Caco-2 (cell line): ENCODE data around the gene SCRN1. TPM values are rescaled to one million over a fixed set of nuclear protein-coding genes. Genes with fewer than 3 reads are reported as not detected.

Experiments
- BruUV-seq: library from RNA; stranded (reverse); fragments of 400-500 nt; replicated peaks from 2 replicates; lab custom pipeline; 2021; lab: Mats Ljungman, UMichigan
- CTCF ChIA-PET: fragments of 300-600 bp; sonication (Branson Sonifier 250); formaldehyde crosslinking; loops from one replicate; lab custom pipeline; 2022; ENCODE audit warnings: antibody characterized with exemption; lab: Charles Lee
- POLR2A ChIA-PET: fragments of 300-600 bp; sonication (Branson Sonifier 250); formaldehyde crosslinking; loops from one replicate; lab custom pipeline; 2022; ENCODE audit warnings: antibody characterized with exemption; lab: Charles Lee
- DNase-seq, 2 experiments: peaks; one replicate each; pipeline versions ENCODE4 v3.0.0 to v3.0.0-alpha.2; 2020 to 2022
- H3K27me3 ChIP-seq: replicated peaks from 2 replicates; pipeline ENCODE4 v1.6.0; 2011; ENCODE audit warnings: low read length; ENCODE audit not compliant: control insufficient read depth, insufficient read depth
- H3K36me3 ChIP-seq: 2 replicates; pipeline ENCODE4 v1.5.1; 2011; ENCODE audit warnings: low read length; ENCODE audit not compliant: control insufficient read depth, insufficient read depth
- H3K4me1 ChIP-seq: fragments of 250-450 bp; sonication (Bioruptor Pico); 2 replicates; pipeline ENCODE4 v1.5.1; 2020; ENCODE audit warnings: mild to moderate bottlenecking
- H3K4me3 ChIP-seq: 2 replicates; pipeline ENCODE4 v1.5.1; 2011; ENCODE audit warnings: low read depth, mild to moderate bottlenecking, control low read depth, low read length
- H3K9me3 ChIP-seq: fragments of 250-450 bp; sonication (Bioruptor Pico); 2 replicates; pipeline ENCODE4 v1.5.1; 2020; ENCODE audit warnings: mild to moderate bottlenecking, moderate library complexity
- H3K27ac Mint-ChIP-seq: one replicate; pipeline ENCODE4 v1.8.0; 2022; ENCODE audit warnings: mixed read lengths; ENCODE audit not compliant: unreplicated experiment
- H3K27me3 Mint-ChIP-seq: one replicate; pipeline ENCODE4 v1.8.0; 2022; ENCODE audit warnings: mixed read lengths; ENCODE audit not compliant: insufficient read depth, unreplicated experiment
- H3K36me3 Mint-ChIP-seq: one replicate; pipeline ENCODE4 v1.8.0; 2022; ENCODE audit warnings: mild to moderate bottlenecking, mixed read lengths; ENCODE audit not compliant: insufficient read depth, unreplicated experiment
- H3K4me1 Mint-ChIP-seq: one replicate; pipeline ENCODE4 v1.8.0; 2022; ENCODE audit warnings: low read depth, mixed read lengths; ENCODE audit not compliant: unreplicated experiment
- H3K4me3 Mint-ChIP-seq: one replicate; pipeline ENCODE4 v1.8.0; 2022; ENCODE audit warnings: mild to moderate bottlenecking, moderate library complexity, mixed read lengths; ENCODE audit not compliant: unreplicated experiment
- H3K9me3 Mint-ChIP-seq: one replicate; pipeline ENCODE4 v1.8.0; 2022; ENCODE audit warnings: mixed read lengths; ENCODE audit not compliant: unreplicated experiment
- intact Hi-C: fragments of 100-400 bp; cut with micrococcal nuclease; formaldehyde crosslinking; loops from one replicate; pipeline ENCODE4 v1.10.0; 2022; ENCODE audit not compliant: unreplicated experiment
- total RNA-seq: library from RNA; stranded (reverse); gene quantifications from 2 replicates; pipeline ENCODE4 v1.2.3, GENCODE V29; 2022
- TF ChIP-seq, protein P1 (sequence below), 2 experiments: fragments of 200-600 bp in 1 of 2; IDR thresholded peaks; 1 replicate in 1 of 2; 2 replicates in 1 of 2; pipeline versions ENCODE4 v1.5.1 to v1.8.0; 2011 to 2022; ENCODE audit warnings: antibody characterized with exemption in 1 of 2, control low read depth in 1 of 2, inconsistent platforms in 1 of 2, low read depth in 1 of 2, low read length in 1 of 2, mild to moderate bottlenecking in 1 of 2, moderate library complexity in 1 of 2; ENCODE audit not compliant: insufficient read depth in 1 of 2, severe bottlenecking in 1 of 2, unreplicated experiment in 1 of 2

Gene SCRN1
- total RNA-seq, 1 experiment from 2014 or later: 92.9 TPM

DNA sequence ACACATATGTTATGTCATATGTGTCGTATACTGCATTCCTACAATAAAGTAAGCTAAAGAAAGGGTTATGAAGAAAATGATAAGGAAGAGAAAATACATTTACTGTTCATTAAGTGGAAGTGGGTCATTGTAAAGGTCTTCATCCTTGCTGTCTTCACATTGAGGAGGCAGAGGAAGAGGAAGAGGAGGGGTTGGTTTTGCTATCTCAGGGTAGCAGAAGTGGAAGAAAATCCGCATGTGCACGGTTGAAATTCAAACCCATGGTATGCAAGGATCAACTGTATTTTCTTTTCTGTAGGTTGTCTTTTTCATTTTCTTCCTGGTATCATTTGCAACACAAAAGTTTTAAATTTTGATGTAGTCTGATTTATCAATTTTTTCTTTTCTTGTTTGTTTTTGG lies 44.9 kb upstream of the SCRN1 start:
- H3K9me3 Mint-ChIP-seq: no peaks in the 10 kb centered on the region
- no peak overlapping the region for H3K27ac Mint-ChIP-seq
- no peaks in the 10 kb centered on the region for H3K36me3 ChIP-seq
- BruUV-seq: no TSS peak
- ChIA-PET POLR2A (no interaction called here), CTCF (interaction anchor here (1.2 kb wide), 1 partner anchor 27 kb away, joined by 4 read pairs; no protein-coding TSS in a partner anchor)
- H3K36me3 Mint-ChIP-seq: peaks cover 13% of the 10 kb centered on the region
- intact Hi-C loops: no loop called here
- H3K27me3 Mint-ChIP-seq: no peaks in the 10 kb centered on the region
- no peak overlapping the region for H3K4me3 ChIP-seq
- H3K4me1 ChIP-seq: peaks cover under 1% of the 10 kb centered on the region; the same call in 1 of the 2 replicates
- H3K4me1 Mint-ChIP-seq: peaks cover 8% of the 10 kb centered on the region
- no peak overlapping the region for H3K4me3 Mint-ChIP-seq
- TF ChIP-seq, protein P1, sequence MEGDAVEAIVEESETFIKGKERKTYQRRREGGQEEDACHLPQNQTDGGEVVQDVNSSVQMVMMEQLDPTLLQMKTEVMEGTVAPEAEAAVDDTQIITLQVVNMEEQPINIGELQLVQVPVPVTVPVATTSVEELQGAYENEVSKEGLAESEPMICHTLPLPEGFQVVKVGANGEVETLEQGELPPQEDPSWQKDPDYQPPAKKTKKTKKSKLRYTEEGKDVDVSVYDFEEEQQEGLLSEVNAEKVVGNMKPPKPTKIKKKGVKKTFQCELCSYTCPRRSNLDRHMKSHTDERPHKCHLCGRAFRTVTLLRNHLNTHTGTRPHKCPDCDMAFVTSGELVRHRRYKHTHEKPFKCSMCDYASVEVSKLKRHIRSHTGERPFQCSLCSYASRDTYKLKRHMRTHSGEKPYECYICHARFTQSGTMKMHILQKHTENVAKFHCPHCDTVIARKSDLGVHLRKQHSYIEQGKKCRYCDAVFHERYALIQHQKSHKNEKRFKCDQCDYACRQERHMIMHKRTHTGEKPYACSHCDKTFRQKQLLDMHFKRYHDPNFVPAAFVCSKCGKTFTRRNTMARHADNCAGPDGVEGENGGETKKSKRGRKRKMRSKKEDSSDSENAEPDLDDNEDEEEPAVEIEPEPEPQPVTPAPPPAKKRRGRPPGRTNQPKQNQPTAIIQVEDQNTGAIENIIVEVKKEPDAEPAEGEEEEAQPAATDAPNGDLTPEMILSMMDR (IDR thresholded peaks at IDR 0.05; ENCODE audit: insufficient read depth in 1 of 2, low read depth in 1 of 2, low read length in 1 of 2, severe bottlenecking in 1 of 2, unreplicated experiment in 1 of 2): no peak
- H3K27me3 ChIP-seq: no peaks in the 10 kb centered on the region
- no peaks in the 10 kb centered on the region for H3K9me3 ChIP-seq
- DNase-seq: no peak

DNA sequence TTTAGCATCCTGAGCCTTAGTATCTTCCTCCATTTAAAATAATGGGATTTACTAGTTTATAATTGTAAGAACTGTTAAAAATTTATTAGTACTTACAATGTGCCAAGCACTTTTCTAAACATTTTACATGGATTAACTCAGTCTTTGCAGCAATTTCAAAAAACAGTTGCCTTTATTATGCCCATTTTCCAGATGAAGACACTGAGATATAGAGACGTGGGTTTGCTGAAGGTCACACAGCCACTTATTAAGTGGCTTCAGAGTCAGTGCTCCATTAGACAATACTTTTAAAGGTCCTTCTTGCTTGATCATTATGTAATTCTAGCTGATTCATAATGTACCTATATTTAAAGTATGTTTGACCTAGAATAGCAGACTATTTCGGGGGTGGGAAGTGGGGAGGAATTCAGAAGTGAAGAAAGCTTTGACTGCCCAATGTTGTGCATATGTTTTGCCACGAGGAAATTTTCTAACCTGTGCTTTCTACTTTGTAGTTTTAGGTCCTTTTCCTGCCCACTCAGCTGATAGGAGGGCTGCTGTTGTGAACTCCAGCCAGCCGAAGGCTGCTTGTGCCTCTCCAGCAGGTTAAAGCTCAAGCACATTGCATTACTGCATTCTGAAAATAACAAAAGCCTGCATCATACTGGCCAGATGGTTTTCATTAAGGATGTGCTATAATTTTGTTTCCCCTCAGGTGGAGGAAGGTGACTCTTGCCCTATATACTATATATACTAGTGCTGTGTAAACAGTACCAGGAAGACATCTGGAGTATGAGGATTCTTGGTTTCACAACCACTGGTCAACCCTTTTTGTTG lies 42.9 kb upstream of the SCRN1 start:
- Mint-ChIP-seq H3K4me3 (no peak overlapping the region), H3K9me3 (no peaks in the 10 kb centered on the region), H3K4me1 (peaks cover 4% of the 10 kb centered on the region), H3K27me3 (no peaks in the 10 kb centered on the region), H3K36me3 (peaks cover 19% of the 10 kb centered on the region), H3K27ac (no peak overlapping the region)
- CTCF ChIA-PET: no interaction called here
- Histone ChIP-seq H3K36me3 (no peaks in the 10 kb centered on the region), H3K4me1 (no peaks in the 10 kb centered on the region; the same call in 1 of the 2 replicates), H3K9me3 (no peaks in the 10 kb centered on the region), H3K4me3 (no peak overlapping the region), H3K27me3 (no peaks in the 10 kb centered on the region)
- no TSS peak for BruUV-seq
- intact Hi-C loops: no loop called here
- DNase-seq: no peak
- POLR2A ChIA-PET: no interaction called here
- TF ChIP-seq, protein P1 (IDR thresholded peaks at IDR 0.05; ENCODE audit: insufficient read depth in 1 of 2, low read depth in 1 of 2, low read length in 1 of 2, severe bottlenecking in 1 of 2, unreplicated experiment in 1 of 2): no peak

DNA sequence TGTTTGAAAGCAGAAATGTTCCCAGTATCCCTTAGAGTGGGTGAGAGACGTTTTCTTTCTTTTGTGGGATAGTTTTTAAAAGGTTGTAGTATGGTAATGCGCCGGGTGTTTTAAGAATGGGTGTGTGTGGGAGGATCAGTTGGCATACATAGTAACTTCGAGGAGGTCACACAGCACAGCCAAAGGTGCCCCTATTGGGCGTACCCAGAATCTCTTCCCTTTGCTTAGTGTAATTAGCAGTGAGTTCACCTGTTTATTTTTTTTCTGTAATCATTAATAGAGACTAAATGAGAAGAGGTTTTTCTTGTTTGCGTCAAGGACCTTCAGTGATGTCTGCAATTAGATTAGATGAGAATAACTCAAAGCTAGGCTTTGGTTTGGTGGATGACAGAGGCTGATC lies 40.1 kb upstream of the SCRN1 start:
- Histone ChIP-seq H3K4me3 (peak overlapping the region; percentile 89), H3K9me3 (no peaks in the 10 kb centered on the region), H3K4me1 (peaks cover 8% of the 10 kb centered on the region), H3K27me3 (no peaks in the 10 kb centered on the region), H3K36me3 (no peaks in the 10 kb centered on the region)
- Mint-ChIP-seq H3K4me3 (no peak overlapping the region), H3K27me3 (no peaks in the 10 kb centered on the region), H3K4me1 (peaks cover 15% of the 10 kb centered on the region), H3K27ac (no peak overlapping the region), H3K9me3 (no peaks in the 10 kb centered on the region), H3K36me3 (peaks cover 24% of the 10 kb centered on the region)
- CTCF ChIA-PET: interaction anchor here (3.3 kb wide), 1 partner anchor 33 kb away, joined by 15 read pairs; no protein-coding TSS in a partner anchor
- POLR2A ChIA-PET: interaction anchor here (1.2 kb wide), 1 partner anchor 42 kb away, joined by 4 read pairs; no protein-coding TSS in a partner anchor
- TF ChIP-seq, protein P1 (IDR thresholded peaks at IDR 0.05; ENCODE audit: insufficient read depth in 1 of 2, low read depth in 1 of 2, low read length in 1 of 2, severe bottlenecking in 1 of 2, unreplicated experiment in 1 of 2): no peak
- intact Hi-C loops: no loop called here
- TSS peak; percentile 41 for BruUV-seq
- no peak for DNase-seq
